K562 (cell line): ENCODE data around the gene TSPAN1. TPM values are rescaled to one million over a fixed set of nuclear protein-coding genes. Genes with fewer than 3 reads are reported as not detected.

Experiments used
- ATAC-seq: fragments of 200-7000 bp; cut with Tn5 transposase; 3 replicates; pipeline ENCODE4 v1.9.1; 2020; ENCODE audit warnings: moderate library complexity
- BruUV-seq: library from RNA; stranded (reverse); fragments of 400-500 nt; replicated peaks from 2 replicates; lab custom pipeline; 2021; lab: Mats Ljungman, UMichigan
- CTCF ChIA-PET: fragments of 300-600 bp; formaldehyde crosslinking; extraction: SDS; loops from one replicate; lab custom pipeline; 2021; ENCODE audit warnings: low intra/inter-chr PET ratio; lab: Yijun Ruan, JAX
- POLR2A ChIA-PET: fragments of 300-600, 350-650 bp; sonication (Branson Sonifier 250); formaldehyde crosslinking; extraction: SDS; loops from one replicate; lab custom pipeline; 2021; ENCODE audit warnings: antibody characterized with exemption, inconsistent platforms; lab: Yijun Ruan, JAX
- DNase-seq, 4 experiments: peaks; one replicate each; pipeline versions ENCODE4 v3.0.0 to v3.0.0-alpha.2; 2011 to 2018; ENCODE audit warnings: low spot score in 3 of 4, mixed read lengths in 3 of 4; ENCODE audit errors: extremely low read depth in 1 of 4
- FAIRE-seq: peaks from 2 replicates; lab custom pipeline; 2011; peaks lifted over from hg19 to GRCh38; lab: Jason Lieb, UNC
- H2AFZ ChIP-seq: 2 replicates; pipeline ENCODE4 v1.6.0; 2011; ENCODE audit warnings: low read depth, low read length, control low read depth, inconsistent platforms
- H3K27ac ChIP-seq: fragments of 200-600 bp; 3 replicates; pipeline ENCODE4 v1.8.0; 2011; ENCODE audit warnings: low read depth, mild to moderate bottlenecking, control low read depth, inconsistent platforms, low read length, moderate library complexity, mixed read lengths; ENCODE audit errors: extremely low read depth
- H3K27me3 ChIP-seq, 2 experiments: fragments of 300-600 bp in 1 of 2; 2 replicates in 1 of 2; 3 replicates in 1 of 2; pipeline versions ENCODE4 v1.6.0 to v1.8.0; 2011; ENCODE audit warnings: inconsistent platforms in 2 of 2, low read length in 2 of 2, mild to moderate bottlenecking in 1 of 2, mixed read lengths in 1 of 2, moderate library complexity in 1 of 2; ENCODE audit not compliant: control insufficient read depth in 2 of 2, insufficient read depth in 2 of 2
- H3K36me3 ChIP-seq: fragments of 300-600 bp; 3 replicates; pipeline ENCODE4 v1.8.0; 2011; ENCODE audit warnings: mild to moderate bottlenecking, low read length, inconsistent platforms; ENCODE audit not compliant: control insufficient read depth, insufficient read depth
- H3K4me1 ChIP-seq, 2 experiments: fragments of 200-600 bp in 1 of 2; replicated peaks in 1 of 2; 2 replicates in 1 of 2; 3 replicates in 1 of 2; pipeline versions ENCODE4 v1.5.1 to v1.8.0; 2011; ENCODE audit warnings: inconsistent platforms in 2 of 2, low read length in 2 of 2, mild to moderate bottlenecking in 1 of 2, mixed read lengths in 1 of 2, moderate library complexity in 1 of 2; ENCODE audit not compliant: control insufficient read depth in 2 of 2, insufficient read depth in 2 of 2
- H3K4me2 ChIP-seq: 2 replicates; pipeline ENCODE4 v1.6.1; 2011; ENCODE audit warnings: low read length, control low read depth, inconsistent platforms, mixed read lengths; ENCODE audit not compliant: insufficient read depth
- H3K4me3 ChIP-seq: fragments of 200-600 bp; sonication (generic), shearing (Covaris generic); 2 replicates; pipeline ENCODE4 v1.5.1; 2016; ENCODE audit warnings: control low read depth, inconsistent platforms
- H3K79me2 ChIP-seq: fragments of 200-600 bp; 3 replicates; pipeline ENCODE4 v1.8.0; 2011; ENCODE audit warnings: low read length, inconsistent platforms; ENCODE audit not compliant: control insufficient read depth, insufficient read depth
- H3K9ac ChIP-seq, 2 experiments: 2 replicates each; pipeline versions ENCODE4 v1.6.0 to v1.6.1; 2011; ENCODE audit warnings: low read depth in 2 of 2, low read length in 2 of 2, control low read depth in 1 of 2, inconsistent platforms in 1 of 2, mild to moderate bottlenecking in 1 of 2, mixed read lengths in 1 of 2; ENCODE audit not compliant: insufficient read depth in 1 of 2
- H3K9me1 ChIP-seq: one replicate; pipeline ENCODE4 v1.6.0; 2011; ENCODE audit warnings: inconsistent platforms, mild to moderate bottlenecking, low read length, moderate library complexity; ENCODE audit not compliant: control insufficient read depth, insufficient read depth
- H3K9me3 ChIP-seq: replicated peaks from 2 replicates; pipeline ENCODE4 v1.5.1; 2011; ENCODE audit warnings: low read depth, low read length, inconsistent platforms; ENCODE audit not compliant: control insufficient read depth, insufficient read depth
- H4K20me1 ChIP-seq: replicated peaks from 2 replicates; pipeline ENCODE4 v1.6.1; 2011; ENCODE audit warnings: low read length, inconsistent platforms, mixed read lengths; ENCODE audit not compliant: control insufficient read depth, insufficient read depth
- CBFA2T3 ChIP-seq: fragments of 450-650 bp; IDR thresholded peaks from 2 replicates; pipeline ENCODE4 v1.6.1; 2017
- CEBPB ChIP-seq: fragments of 450-650 bp; IDR thresholded peaks from 2 replicates; pipeline ENCODE4 v1.6.1; 2016; ENCODE audit warnings: missing genetic modification characterization, missing compliant biosample characterization
- CEBPG ChIP-seq, 3 experiments: fragments of 200-800 bp in 1 of 3; sonication (Bioruptor generic) in 1 of 3; sonication (generic) in 1 of 3; formaldehyde crosslinking in 1 of 3; IDR thresholded peaks in 2 of 3; conservative IDR thresholded peaks in 1 of 3; 2 replicates each; pipeline versions ENCODE4 v1.6.1 to v1.8.0; 2016 to 2022; ENCODE audit warnings: missing compliant biosample characterization in 2 of 3, missing genetic modification characterization in 2 of 3, mild to moderate bottlenecking in 1 of 3, missing genetic modification reagents in 1 of 3
- MED1 ChIP-seq: sonication (generic); formaldehyde crosslinking; IDR thresholded peaks from 2 replicates; pipeline ENCODE4 v1.8.1; 2023; ENCODE audit warnings: missing genetic modification reagents, borderline replicate concordance
- NCOA4 ChIP-seq: fragments of 450-650 bp; IDR thresholded peaks from 2 replicates; pipeline ENCODE4 v1.6.1; 2018; ENCODE audit warnings: mild to moderate bottlenecking; ENCODE audit not compliant: partially characterized antibody
- NR2C2 ChIP-seq, 2 experiments: fragments of 200-800 bp in 1 of 2; sonication (Bioruptor generic) in 1 of 2; sonication (generic) in 1 of 2; formaldehyde crosslinking in 1 of 2; IDR thresholded peaks; 2 replicates each; pipeline versions ENCODE4 v1.6.1 to v1.8.0; 2016 to 2022; ENCODE audit warnings: mild to moderate bottlenecking in 1 of 2, missing compliant biosample characterization in 1 of 2, missing genetic modification characterization in 1 of 2, missing genetic modification reagents in 1 of 2
- PURB ChIP-seq: sonication (generic); formaldehyde crosslinking; IDR thresholded peaks from 2 replicates; pipeline ENCODE4 v1.9.0; 2021; ENCODE audit warnings: low read depth, mild to moderate bottlenecking, missing genetic modification reagents
- RCOR1 ChIP-seq, 2 experiments: IDR thresholded peaks; 2 replicates each; pipeline ENCODE4 v1.6.1; 2012; ENCODE audit warnings: low read depth in 2 of 2, low read length in 2 of 2, borderline replicate concordance in 1 of 2, improper control_type of control experiment in 1 of 2
- STAT5B ChIP-seq: fragments of 250-450 bp; sonication (Bioruptor Pico); IDR thresholded peaks from 2 replicates; pipeline ENCODE4 v1.8.0; 2021; ENCODE audit warnings: mild to moderate bottlenecking, inconsistent platforms
- ZNF551 ChIP-seq: fragments of 250-450 bp; sonication (Bioruptor Pico); IDR thresholded peaks from 2 replicates; pipeline ENCODE4 v1.5.0; 2021; ENCODE audit warnings: mild to moderate bottlenecking, moderate library complexity
- WGBS: fragments of 100-300 bp; shearing (Covaris generic); methylation state at CpG from one replicate; pipeline ENCODE4 v1.1.6; 2016; ENCODE audit warnings: low coverage, mixed read lengths; ENCODE audit not compliant: insufficient coverage; ENCODE audit errors: missing lambda C conversion rate; 5-methylcytosine and 5-hydroxymethylcytosine counted together
- in situ Hi-C: fragments of 300-500 bp; cut with MboI; formaldehyde crosslinking; loops from 4 replicates; pipeline ENCODE4 v1.15.0; 2018; ENCODE audit warnings: inconsistent platforms, mixed read lengths
- intact Hi-C: fragments of 100-400 bp; cut with micrococcal nuclease; formaldehyde crosslinking; loops from 2 replicates; pipeline ENCODE4 v1.14.2; 2022
- polyA plus RNA-seq, 8 experiments: library from polyadenylated mRNA; depleted of rRNA in 4 of 8; stranded (reverse) in 5 of 8; unstranded in 3 of 8; fragments of >200 nt; fragmentation: Nextera tagmentation in 2 of 8; fragmentation: Illumina TruSeq in 1 of 8; extraction: Ambion mirVana in 2 of 8; extraction: Trizol in 1 of 8; gene quantifications; 2 replicates each; pipeline versions ENCODE4 v1.2.1 to v1.2.3, GENCODE V29; 2011 to 2014; ENCODE audit warnings: inconsistent platforms in 1 of 8, missing spikeins in 1 of 8
- total RNA-seq, 7 experiments: library from RNA; depleted of rRNA in 6 of 7; stranded (reverse); fragments of >200 nt in 6 of 7; fragmentation: Illumina TruSeq in 2 of 7; extraction: Trizol in 2 of 7; gene quantifications; 2 replicates each; pipeline versions ENCODE4 v1.2.1 to v1.2.3, GENCODE V29; 2011 to 2021; ENCODE audit warnings: low replicate concordance in 1 of 7
- TF ChIP-seq, protein P1 (sequence below): sonication (generic); formaldehyde crosslinking; IDR thresholded peaks from 2 replicates; pipeline ENCODE4 v1.8.1; 2022; ENCODE audit warnings: missing genetic modification reagents
- TF ChIP-seq, protein P2 (sequence below), 2 experiments: fragments of 450-650 bp; IDR thresholded peaks; 2 replicates each; pipeline ENCODE4 v1.6.1; 2016

TSPAN1 gene
- total and polyA plus RNA-seq, 9 of the 15 experiments (the other 6 are each of a cell fraction or from before 2014, with no cell fraction given): 0.58 TPM; not detected in 8

DNA sequence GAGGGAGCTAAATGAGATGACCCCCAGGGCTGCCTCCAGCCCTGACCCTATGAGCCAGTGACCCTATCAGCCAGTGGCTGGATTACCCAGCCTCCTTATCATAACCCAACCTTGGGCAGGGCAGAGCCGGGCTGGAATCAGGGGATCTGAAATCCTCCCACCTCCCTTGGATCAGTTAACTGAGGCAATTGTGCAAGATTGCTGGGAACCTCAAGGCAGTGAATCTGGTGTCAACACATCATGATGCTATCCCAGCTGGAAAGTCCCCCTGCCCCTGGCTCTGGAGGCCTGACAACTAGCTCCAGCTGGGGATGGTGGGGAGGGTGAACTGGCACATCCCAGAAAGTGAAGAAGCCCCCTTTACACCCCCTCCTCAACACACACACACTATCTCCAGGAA is 6.4 kb upstream of the TSPAN1 start:
- FAIRE-seq: no peak

More for the DNA sequence above, 6.4 kb upstream of the TSPAN1 start:
- intact Hi-C loops (no loop called here), in situ Hi-C loops (no loop called here)
- no peak overlapping the region for H3K4me2 ChIP-seq
- H3K36me3 ChIP-seq: no peaks in the 10 kb centered on the region
- no peak for ATAC-seq
- H3K27me3 ChIP-seq: peaks cover 3 to 23% of the 10 kb centered on the region in 2 experiments; a peak in 4 of 5 replicates
- WGBS: 0% methylated on average over 1 of the region's 1 CpG
- H2AFZ ChIP-seq: no peak overlapping the region
- H3K9ac ChIP-seq: no peak overlapping the region; a peak in 1 of 4 replicates
- H3K79me2 ChIP-seq: no peaks in the 10 kb centered on the region
- no peaks in the 10 kb centered on the region for H3K9me1 ChIP-seq
- TF ChIP-seq NCOA4: no peak
- TF ChIP-seq RCOR1 (IDR thresholded peaks at IDR 0.05; ENCODE audit: borderline replicate concordance in 1 of 2, low read depth in 2 of 2, low read length in 2 of 2): peak in 1 of 2 experiments; percentile 17; a peak in 1 of 4 replicates
- TF ChIP-seq PURB: no peak
- TF ChIP-seq CEBPB (tag): peak; percentile 73
- peak; percentile 39 for TF ChIP-seq CBFA2T3
- TF ChIP-seq, protein P1, sequence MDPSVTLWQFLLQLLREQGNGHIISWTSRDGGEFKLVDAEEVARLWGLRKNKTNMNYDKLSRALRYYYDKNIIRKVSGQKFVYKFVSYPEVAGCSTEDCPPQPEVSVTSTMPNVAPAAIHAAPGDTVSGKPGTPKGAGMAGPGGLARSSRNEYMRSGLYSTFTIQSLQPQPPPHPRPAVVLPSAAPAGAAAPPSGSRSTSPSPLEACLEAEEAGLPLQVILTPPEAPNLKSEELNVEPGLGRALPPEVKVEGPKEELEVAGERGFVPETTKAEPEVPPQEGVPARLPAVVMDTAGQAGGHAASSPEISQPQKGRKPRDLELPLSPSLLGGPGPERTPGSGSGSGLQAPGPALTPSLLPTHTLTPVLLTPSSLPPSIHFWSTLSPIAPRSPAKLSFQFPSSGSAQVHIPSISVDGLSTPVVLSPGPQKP (CRISPR knock-in tag): no peak
- TF ChIP-seq ZNF551: no peak
- no peak for TF ChIP-seq MED1
- TF ChIP-seq CEBPG (CRISPR knock-in tag; IDR thresholded peaks at IDR 0.05): peak; percentile 56; the same call in 1 of the 2 replicates
- peak in 1 of 2 experiments; percentile 83; a peak in 2 of 4 replicates for TF ChIP-seq CEBPG (tag; conservative IDR thresholded peaks at IDR 0.05 in 1 of 2, IDR thresholded peaks at IDR 0.05 in 1 of 2)
- TF ChIP-seq STAT5B (CRISPR knock-in tag): no peak
- TF ChIP-seq, protein P2, sequence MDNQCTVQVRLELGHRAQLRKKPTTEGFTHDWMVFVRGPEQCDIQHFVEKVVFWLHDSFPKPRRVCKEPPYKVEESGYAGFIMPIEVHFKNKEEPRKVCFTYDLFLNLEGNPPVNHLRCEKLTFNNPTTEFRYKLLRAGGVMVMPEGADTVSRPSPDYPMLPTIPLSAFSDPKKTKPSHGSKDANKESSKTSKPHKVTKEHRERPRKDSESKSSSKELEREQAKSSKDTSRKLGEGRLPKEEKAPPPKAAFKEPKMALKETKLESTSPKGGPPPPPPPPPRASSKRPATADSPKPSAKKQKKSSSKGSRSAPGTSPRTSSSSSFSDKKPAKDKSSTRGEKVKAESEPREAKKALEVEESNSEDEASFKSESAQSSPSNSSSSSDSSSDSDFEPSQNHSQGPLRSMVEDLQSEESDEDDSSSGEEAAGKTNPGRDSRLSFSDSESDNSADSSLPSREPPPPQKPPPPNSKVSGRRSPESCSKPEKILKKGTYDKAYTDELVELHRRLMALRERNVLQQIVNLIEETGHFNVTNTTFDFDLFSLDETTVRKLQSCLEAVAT (IDR thresholded peaks at IDR 0.05): no peak
- TF ChIP-seq NR2C2 (CRISPR knock-in tag; IDR thresholded peaks at IDR 0.05): no peak
- TF ChIP-seq NR2C2 (tag; IDR thresholded peaks at IDR 0.05): 0 out of 2 replicates have a peak, but pooled peaks have one; percentile 20
- ChIA-PET POLR2A (interaction anchor here (0.6 to 2.4 kb wide), 7 partner anchors 10 to 80 kb away, joined by 3 to 15 read pairs (median 3); no protein-coding TSS in a partner anchor), CTCF (no interaction called here)
- no peaks in the 10 kb centered on the region for H4K20me1 ChIP-seq
- no peak overlapping the region for H3K27ac ChIP-seq
- no peaks in the 10 kb centered on the region for H3K9me3 ChIP-seq
- peaks cover 6 to 26% of the 10 kb centered on the region in 2 experiments; a peak in 4 of 5 replicates for H3K4me1 ChIP-seq
- no peak overlapping the region for H3K4me3 ChIP-seq
- no peak for DNase-seq
- BruUV-seq: no TSS peak
